GM21367 (cell line): Measurements from ENCODE around the gene ZNF513.
A peak's percentile ranks its signal among the peaks of the same experiment; 100 is the strongest.

Experiments
- ATAC-seq: cut with Tn5 transposase; IDR thresholded peaks from one replicate; pipeline ENCODE4 v1.9.1; 2021; ENCODE audit not compliant: unreplicated experiment

The ZNF513 gene

DNA sequence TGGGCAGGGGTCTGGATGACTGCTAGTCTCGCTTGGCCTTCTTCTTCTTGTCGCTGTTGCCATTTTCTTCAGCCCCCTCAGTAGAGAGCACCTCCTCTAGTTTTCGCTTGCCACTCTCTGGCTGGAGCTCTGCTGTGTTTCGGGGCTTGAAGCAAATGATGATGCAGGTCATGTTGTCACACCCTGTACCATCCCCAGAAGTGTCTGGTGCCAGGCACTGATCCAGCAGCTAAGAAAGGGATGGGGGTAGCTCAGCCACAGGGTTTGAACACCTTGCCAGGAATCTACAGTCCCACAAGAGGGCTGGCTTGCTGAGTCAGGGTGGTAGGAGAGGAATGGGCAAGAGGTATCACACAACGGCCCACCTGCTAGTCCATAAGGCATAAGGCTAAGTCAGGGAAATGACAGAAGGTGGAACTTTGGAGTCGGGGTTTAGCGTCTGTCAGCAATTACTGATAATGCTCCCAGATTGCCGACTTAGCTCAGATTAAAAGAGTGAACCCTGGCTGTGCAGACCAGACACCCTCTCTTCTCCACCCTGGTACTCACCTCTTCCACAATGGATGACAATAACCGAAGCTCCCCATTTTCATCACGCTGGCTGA lies 1.1 kb upstream of the ZNF513 start:
- ATAC-seq = no peak

DNA sequence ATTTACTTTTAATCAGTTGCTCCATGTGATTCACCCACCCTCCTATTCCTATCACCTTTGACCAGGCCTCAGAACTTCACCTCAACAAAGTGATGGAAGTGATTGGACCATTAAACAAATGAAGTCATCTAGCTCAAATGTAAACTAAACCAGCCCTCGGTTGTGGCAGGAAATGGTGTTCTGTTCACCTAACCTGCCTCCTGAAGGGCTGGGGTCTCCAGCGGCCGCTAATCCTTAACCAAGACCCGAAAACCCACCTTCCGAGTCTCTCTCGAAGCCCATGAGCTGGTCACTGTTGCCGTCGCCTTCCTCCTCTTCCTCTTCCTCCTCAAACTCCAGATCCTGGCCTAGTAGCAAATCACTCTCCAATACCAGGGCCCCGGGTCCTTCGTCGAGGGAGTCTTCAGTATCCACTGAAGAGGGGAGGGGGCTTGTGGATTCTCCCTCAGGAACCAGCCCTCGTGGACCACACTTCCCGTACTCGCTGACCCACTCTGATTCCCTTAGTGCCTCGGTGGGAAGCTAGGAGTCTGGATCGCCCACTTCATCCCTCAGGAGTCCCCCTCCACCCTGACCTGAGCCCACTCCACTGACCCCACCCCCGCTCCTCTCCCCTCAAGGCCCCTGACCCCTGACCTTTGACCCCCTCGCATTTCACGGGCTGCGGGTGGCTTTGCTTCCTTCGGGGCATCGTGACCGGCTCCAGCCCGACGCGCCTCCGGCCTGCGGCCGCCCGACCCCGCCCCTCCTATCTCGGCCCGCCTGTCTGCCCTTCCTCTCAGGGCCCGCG lies 503 bp downstream of the ZNF513 start:
- ATAC-seq = no peak

DNA sequence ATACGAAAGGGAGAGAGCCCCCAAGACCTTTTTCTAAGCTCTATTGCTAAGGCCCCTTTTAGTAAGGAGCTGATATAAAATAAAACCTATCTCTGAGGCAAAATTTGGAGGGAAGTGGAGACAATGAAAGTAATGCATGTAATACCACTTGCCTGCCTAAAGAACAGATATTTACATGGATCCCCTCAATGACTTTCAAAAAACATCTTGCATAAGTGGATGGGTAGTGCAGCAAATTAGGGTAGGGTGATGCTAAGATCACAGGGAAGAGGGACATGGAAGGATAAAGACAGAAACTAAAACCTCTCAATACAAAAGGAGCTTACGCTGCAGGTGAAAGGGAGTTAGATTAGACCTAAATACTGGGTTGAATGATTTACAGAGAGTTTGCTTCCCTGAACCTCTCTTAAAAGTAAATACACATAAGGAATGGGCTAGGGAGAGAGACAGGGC lies 1.1 kb downstream of the ZNF513 start:
- ATAC-seq = no peak

DNA sequence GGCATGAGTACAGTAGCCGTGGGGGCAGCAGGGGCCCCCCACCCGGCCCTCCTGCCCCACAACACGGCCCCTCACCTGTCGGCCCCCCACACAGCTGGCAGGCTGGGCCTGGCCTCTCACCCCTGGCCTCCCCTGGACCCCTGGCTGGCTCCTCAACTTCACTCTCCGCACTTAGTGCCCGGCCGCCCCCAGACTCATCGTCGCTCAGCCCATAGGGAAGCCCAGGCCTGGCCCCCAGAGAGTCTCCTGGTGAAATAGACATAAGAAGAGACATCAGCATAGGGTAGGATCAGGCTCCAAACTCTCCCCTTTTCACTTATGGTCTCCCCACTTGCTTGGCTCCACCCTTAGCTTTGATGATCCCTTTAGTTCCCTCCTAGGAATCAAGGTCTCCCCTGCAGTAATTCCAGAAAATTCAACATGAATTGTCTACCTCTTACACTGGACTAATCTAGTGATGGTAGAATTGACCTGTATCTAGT lies 1.7 kb downstream of the ZNF513 start:
- no peak for ATAC-seq

DNA sequence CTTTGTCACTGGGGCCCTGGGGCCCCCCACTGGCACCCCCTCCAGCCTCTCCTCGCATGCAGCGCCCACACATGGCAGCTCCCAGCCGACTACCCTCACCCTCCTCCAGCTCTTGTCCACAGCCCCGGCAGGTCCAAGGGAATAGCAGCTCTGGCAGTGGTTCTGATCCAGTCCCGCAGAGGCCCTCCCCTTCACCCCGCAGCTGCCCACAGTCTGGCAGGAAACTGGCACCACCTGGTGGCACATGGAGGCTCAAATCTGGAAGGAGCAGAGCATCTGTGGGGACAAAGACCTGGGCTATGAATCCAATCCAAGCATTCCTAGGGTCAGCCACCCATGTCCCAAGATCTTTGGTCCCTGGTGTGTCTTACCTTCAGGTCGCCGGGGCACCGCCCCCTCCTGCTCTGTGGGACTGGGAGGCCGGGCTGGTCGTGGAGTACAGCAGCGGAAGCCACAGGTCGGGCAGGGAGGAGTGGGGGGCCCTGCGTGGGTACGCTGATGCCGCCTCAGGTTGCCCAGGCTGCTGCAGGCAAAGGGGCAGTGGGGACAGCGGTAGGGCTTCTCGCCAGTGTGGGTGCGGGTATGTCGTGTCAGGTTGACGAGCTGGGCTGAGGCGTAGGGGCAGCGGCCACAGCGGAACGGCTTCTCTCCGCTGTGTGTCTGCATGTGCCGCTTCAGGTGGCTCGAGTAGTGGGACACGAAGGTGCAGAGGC lies 2.3 kb downstream of the ZNF513 start:
- ATAC-seq = no peak

DNA sequence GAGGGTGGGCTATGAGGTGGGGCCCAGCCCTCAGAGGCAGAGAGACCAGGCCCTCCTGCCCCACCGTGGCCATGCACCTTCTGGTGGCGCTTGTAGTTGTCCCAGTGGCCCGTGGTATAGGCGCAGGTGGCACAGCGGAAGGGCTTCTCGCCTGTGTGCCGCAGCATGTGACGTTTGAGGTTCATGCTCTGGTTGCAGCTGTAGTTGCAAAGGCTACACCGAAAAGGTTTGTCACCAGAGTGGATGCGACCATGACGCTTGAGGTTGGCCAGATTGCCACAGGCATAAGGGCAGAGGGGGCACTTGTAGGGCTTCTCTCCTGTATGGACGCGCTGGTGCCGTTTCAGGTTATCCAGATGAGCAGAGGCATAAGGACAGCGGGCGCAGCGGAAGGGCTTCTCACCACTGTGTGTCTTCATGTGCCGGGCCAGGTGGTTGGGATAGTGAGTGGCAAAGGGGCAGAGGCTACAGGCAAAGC lies 2.9 kb downstream of the ZNF513 start:
- no peak for ATAC-seq

DNA sequence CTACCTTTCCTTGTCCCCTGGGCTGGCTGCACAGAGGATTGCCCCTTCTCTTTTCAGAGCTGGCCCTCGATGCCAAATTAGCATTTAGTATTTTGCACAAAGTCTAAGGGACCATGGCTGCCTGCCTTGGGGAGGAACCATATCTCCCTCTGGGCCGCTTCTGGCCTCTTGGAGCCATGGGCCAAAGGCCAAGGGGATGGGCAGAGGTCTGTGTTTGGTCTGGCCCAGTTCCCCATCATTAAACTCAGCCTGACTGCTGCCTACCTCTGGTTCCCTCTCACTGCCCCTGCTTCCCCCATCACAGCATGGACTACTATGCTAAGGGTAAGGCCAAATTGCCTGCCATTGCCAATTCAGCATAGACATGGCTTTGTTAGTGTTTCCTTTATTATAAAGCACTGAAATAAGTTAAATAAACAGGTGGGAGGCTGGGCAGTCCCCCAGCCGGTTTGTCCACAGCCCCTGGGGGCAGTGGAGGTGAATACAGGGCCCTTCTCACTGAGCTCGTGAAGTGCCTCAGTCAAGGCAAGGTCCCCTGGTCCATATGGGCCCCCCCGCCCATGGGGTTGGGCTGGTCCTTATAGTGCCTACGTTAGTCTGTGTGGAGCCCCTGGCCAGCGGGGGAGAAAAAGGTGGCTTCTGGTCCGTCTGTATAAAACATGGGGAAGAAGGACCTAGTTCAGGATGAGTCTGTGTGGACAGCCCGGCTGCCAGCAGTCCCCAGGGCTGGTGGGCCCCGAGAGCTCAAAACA lies 3.5 kb downstream of the ZNF513 start:
- ATAC-seq = no peak

DNA sequence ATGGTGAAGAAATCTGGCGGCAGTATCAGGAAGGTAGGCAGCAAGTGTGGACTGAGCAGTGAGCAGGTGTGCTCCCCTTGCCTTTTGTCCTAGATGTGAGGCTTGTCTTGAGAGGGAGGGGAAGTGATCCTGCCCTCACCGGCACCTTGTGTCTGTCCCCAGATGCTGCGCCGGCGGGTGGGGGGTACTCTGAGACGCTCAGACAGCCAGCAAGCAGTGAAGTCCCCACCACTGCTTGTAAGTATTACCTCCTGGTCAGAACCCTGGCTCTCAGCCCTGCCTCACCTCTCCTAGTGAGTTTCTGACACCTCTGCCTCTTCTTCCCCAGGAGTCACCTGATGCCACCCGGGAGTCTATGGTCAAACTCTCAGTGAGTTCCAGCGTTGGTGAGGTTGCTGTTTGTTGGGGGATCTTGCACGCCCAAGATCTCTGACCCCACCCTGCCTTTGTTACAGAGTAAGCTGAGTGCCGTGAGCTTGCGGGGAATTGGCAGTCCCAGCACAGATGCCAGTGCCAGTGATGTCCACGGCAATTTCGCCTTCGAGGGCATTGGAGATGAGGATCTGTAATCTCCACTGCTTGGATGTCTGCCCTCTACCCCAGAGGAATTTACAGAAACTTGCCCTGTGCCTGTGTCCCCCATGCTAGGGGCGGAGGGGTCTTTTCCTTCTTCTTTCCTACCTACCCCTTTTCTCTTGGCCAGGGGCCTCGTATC lies 4.2 kb downstream of the ZNF513 start:
- no peak for ATAC-seq

DNA sequence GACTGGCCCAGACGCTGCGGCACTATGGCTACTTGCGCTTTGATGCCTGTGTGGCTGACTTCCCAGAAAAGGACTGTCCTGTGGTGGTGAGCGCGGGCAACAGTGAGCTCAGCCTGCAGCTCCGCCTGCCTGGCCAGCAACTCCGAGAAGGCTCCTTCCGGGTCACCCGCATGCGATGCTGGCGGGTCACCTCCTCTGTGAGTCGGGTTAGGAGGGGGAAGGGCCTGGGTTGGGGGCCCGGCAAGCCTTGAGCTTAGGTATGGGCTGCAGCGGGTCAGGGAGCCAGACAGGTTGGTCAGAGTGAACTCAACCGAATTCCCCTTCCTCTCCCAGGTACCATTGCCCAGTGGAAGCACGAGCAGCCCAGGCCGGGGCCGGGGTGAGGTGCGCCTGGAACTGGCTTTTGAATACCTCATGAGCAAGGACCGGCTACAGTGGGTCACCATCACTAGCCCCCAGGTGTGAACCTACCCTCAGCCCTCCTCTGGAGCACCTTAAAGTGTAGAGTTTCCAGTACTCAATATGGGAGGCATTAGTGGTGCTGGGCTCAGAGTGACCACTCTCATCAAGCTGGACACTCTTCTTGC lies 4.9 kb downstream of the ZNF513 start:
- ATAC-seq = no peak

DNA sequence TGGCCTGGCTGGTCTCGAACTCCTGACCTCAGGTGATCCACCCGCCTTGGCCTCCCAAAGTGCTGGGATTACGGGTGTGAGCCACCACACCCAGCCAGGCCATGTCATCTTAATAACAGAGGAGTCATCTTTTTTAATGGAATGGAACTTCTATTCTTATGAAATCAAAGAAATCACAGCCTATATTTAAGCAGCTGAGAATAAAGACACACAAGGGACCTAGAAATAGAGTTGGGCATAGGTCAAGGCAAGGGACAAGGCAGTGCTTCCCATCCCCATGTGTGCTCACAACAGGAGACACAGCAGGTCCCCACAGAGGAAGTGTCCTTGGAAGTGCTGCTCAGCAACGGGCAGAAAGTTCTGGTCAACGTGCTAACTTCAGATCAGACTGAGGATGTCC lies 7.0 kb downstream of the ZNF513 start:
- no peak for ATAC-seq

DNA sequence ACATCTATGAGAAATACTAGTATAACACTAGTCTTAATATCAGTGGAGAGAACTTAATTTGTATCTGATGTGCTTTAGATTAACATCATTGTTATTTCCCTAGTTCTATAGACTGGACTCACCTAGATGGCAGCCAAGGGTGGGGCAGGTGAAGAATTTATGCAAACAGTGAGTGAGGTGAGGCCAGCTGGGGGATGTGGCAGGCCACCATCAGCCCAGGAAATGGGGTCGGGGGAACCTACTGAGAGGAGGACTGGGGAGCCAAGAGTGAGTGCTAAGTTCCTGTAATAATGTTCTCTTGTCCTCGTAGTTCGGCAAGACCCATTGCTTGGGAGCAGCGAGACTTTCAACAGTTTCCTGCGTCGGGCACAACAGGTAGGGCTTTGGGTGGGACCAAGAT lies 7.6 kb downstream of the ZNF513 start:
- no peak for ATAC-seq

DNA sequence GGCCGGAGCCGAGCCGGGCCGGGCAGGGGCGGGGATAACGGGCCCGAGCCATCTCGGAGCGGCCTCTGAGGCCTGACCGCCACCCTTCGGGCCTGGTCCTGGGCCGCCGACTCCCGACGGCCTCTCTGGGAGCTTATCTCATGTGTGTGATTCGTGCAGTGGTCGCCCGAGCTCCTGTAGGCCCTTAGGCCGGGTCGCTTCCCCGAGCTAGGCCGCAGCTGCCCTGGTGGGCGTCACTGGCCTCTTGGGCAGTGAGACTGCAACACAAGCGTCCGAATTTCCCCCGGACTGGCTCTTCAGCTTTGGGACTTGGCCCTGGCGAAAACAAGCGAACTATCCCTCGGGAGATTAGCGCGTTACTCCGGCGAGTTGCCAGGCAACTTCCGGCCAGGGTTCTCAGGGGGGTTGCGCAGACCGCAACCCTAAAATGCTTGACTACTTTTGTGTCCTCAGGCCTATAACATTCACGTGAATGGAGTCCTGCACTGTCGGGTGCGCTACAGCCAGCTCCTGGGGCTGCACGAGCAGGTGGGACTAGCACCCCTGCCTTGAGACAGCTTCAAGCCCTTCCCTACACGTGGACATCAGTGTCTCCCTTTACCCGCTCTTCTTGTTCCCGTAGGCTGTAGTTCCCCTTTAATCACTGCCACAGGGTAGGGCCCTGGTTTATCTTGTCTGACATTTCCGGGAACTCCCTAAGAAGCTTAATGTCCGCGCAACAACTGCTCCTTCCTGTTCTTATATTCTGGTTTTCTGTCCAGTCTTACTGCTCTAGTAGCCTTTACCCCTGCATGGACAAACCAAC lies 9.5 kb downstream of the ZNF513 start:
- peak; percentile 26 for ATAC-seq

DNA sequence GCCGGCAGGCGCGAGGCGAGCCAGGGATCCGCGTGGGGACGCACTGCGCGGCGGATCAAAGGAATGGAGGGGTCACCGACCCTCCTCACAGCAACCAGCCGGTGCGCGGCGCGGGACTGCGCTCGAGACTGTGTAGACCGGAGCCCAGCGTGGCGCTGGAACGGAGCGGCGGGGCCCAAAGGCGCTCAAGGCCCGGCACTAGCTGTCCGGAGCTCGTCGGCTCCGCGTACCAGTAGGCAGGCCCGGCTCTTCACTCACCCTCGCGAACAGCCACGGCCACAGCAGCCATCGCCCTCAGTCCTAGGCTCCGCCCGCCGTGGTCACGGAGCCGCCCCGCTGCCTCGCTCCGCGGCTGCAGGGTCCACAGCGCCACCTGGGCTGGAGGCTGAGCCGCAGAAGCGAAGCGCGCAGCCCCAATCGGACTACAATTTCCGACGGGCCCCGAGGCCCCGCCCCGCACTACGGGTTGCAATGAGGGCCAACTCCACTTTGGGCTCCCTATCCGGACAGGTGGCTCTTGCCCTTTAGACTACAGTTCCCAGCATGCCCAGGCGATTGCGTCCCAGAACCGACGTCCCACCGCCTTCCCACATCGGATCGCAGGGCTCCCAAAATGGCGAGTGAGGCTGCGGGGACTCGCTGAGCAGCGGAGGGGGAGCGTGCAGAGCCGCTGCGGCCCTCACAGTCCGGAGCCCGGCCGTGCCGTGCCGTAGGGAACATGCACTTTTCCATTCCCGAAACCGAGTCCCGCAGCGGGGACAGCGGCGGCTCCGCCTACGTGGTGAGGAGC lies 10.3 kb downstream of the ZNF513 start, which contains the start of the genes EIF2B4 and SNX17:
Gene EIF2B4, minus strand, starts transcription at position 313 of the 790 bp plus-strand sequence. Its CDS starts 24 bp downstream, at position 289.
Gene SNX17, plus strand, starts transcription at position 591 of the 790 bp plus-strand sequence. Its CDS starts 128 bp downstream, at position 719.
- peak; percentile 82 for ATAC-seq

DNA sequence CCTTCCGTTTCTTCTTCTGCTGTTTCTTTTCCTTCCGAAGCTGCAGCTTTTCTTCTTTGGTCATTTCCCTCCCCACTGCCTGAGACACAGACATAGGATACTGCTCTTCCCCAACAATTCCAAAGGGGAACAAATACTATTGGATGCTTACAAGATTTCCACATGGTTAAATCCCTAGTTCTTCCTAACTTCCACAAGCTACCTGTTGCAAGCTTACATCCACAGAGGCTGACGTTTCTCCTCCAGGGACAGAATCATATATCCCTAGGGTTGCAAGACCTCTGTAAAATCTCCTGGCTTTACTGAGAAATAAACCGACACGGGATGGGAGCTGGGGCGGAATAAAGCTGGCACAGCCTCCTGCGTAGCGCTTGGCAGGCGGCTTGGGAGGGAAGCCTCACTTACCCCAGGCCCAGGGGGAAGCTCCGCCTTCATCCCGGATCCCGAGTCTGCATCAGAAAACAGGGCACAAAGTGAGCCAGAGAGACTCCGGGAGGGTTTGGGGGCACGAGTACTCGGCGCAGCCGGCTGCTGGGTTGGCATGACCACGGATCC lies 11.0 kb downstream of the ZNF513 start:
- ATAC-seq = peak; percentile 4

DNA sequence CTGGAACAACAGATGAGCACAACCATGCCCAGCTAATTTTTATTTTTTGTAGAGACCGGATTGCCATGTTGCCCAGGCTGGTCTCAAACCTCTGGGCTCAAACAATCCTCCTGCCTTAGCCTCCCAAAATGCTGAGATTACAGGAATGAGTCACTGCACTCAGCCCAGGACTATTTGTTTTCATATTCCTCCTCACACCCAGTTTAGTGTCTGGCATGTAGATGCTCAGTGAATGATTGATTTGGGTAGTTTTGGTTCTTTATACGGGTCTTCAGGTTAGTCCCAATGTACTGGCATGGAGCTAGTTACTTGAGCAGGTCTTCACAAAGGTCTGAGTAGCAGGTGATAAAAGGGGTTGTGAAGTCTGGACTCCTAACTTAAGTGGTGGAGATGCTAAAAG lies 16.6 kb downstream of the ZNF513 start:
- ATAC-seq = no peak

DNA sequence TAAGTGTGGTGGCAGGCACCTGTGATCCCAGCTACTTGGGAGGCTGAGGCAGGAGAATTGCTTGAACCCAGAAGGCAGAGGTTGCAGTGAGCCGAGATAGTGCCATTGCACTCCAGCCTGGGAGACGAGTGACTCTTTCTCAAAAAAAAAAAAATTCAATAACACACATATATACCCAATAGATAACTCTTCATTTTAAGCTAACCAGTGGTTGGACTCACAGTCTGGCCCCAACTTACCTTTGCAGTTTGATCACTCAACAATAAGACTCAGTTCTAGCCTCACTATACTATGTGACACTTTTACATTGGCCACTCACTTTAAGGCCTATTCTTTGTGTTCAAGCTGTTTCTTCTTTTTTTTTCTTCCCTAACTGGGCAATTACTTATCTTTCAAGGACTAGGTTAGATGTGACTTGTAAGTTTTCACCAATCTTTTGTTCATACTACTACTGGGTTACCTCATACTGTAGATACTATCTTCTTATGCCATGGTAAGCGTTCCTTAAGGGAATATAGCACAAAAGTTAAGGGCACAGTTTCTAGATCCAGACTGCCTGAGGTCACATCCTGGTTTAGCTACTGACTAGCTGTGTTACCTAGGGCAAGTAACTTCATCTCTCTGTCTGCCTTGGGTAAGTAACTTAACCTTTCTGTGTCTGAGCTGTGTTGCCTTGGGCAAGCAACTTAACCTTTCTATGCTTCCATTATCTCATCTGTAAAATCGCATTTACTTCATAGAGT lies 17.7 kb downstream of the ZNF513 start:
- ATAC-seq = no peak
